Right renal pelvis (tissue), 4 donors: Measurements from ENCODE around the gene OR1N2. TPM values are rescaled to one million over a fixed set of nuclear protein-coding genes. Genes with fewer than 3 reads are reported as not detected.
"Not testable (repeated sequence)": the region's sequence is repeated elsewhere in the genome, so short reads cannot be mapped to it uniquely, and the experiment has no call there.

Experiments
- DNase-seq, 4 donors: peaks; one replicate each; pipeline ENCODE4 v3.0.0-alpha.2; 2013; ENCODE audit warnings: low read depth in 4 of 4, low spot score in 3 of 4, missing footprints in 1 of 4
- polyA plus RNA-seq, 4 donors: library from polyadenylated mRNA; unstranded; fragments of 120-200 nt; gene quantifications; one replicate each; pipeline ENCODE4 v1.2.1, GENCODE V29; 2013; ENCODE audit not compliant: insufficient read length in 4 of 4

Gene OR1N2
- polyA plus RNA-seq = not detected

- no peak for DNase-seq
Observed at GRCh38 chr9:122552812-122553211, at the start of gene OR1N2. Gene OR1N2, plus strand, starts transcription at chr9:122553112. Its CDS starts 100 bp downstream, at chr9:122553212.

- DNase-seq = no peak
Observed at GRCh38 chr9:122506964-122507363, 45.9 kb upstream of the OR1N2 start.

DNA sequence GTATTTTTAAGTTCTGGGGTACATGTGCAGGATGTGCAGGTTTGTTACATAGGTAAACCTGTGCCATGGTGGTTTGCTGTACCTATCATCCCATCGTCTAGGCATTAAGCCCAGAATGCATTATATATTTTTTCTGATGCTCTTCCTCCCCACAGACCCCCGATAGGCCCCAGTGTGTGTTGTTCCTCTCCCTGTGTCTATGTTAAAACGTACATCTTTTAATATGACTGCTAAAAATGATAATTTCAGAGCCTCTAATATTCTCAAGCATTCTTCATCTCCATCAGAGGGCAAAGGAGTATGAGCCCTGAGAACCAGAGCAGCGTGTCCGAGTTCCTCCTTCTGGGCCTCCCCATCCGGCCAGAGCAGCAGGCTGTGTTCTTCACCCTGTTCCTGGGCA is 42.4 kb upstream of the OR1N2 start, which contains the start of gene OR1J2:
Gene OR1J2 (plus strand): TSS at position 301 of the 400 bp plus-strand sequence. CDS start 0 bp downstream, at position 301.
- no peak for DNase-seq

- no peak for DNase-seq
Observed at GRCh38 chr9:122518226-122518625, 34.7 kb upstream of the OR1N2 start.

GRCh38 chr9:122518841-122519240 is 34.1 kb upstream of the OR1N2 start, which contains the start of gene OR1J4:
Gene OR1J4, plus strand, starts transcription at chr9:122519141. Its CDS starts 0 bp downstream, at chr9:122519141.
- no peak for DNase-seq

DNA sequence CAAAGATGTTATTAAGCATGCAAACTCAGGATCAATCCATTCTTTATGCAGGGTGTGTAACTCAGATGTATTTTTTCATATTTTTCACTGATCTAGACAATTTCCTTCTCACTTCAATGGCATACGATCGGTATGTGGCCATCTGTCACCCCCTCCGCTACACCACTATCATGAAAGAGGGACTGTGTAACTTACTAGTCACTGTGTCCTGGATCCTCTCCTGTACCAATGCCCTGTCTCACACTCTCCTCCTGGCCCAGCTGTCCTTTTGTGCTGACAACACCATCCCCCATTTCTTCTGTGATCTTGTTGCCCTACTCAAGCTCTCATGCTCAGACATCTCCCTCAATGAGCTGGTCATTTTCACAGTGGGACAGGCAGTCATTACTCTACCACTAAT is 33.5 kb upstream of the OR1N2 start:
- no peak for DNase-seq

DNA sequence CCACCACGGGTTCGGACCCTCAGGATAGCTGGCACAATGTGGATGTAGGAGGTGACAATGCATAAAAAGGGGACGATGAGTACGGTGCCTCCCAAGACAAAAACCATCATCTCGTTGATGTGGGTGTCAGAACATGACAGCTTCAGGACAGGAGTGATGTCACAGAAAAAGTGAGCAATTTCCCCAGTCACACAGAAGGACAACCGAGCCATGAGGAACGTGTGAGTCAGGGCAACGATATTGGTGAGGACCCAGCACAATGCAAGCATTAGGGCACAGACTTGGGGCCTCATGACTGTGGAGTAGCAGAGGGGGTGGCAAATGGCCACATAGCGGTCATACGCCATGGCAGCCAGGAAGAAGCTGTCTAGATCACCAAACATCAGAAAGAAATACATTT is 26.3 kb upstream of the OR1N2 start:
- no peak for DNase-seq

DNA sequence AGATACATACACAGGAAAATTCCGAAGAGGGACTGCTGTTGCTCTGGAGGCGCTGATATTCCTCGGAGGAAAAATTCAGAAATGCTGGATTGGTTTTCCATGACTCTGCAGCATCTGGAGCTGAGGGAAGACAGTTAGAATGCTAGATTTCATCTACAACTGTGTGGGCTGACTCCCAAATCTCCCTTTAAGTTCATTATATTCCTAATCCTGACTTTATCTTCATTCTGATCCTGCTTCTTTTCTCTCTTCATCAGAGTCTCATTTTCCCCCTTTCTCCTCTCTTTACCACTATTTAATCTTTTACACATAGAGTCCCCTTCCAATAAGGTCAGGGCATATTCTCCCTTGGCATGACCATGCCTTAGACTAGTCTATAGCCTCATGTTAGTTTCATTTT is 25.7 kb upstream of the OR1N2 start, which contains the start of gene OR1N1:
Gene OR1N1 (minus strand): TSS at position 101 of the 400 bp plus-strand sequence. CDS start 0 bp downstream, at position 101.
- DNase-seq = no peak

DNA sequence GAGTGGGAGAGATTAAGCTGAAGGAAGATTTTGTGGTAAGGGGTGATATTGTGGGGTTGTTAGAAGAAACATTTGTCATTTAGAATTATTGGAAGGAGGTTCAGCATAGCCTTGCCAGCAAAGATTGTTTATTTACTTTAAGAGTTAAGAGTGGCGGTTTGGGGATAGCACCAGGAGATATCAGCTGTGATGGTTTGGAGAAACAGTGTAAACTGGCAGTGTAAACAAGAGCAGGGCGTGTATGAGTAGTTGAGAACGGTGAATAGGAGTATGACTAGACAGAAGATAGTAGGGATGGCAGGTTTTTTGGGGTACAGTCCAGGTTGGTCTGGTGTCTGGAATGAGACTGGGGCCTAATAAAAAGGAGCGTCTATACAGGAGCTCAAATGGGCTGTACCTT is 21.8 kb upstream of the OR1N2 start:
- DNase-seq = not testable (repeated sequence)

GRCh38 chr9:122536134-122536533 is 16.8 kb upstream of the OR1N2 start:
- no peak for DNase-seq

DNA sequence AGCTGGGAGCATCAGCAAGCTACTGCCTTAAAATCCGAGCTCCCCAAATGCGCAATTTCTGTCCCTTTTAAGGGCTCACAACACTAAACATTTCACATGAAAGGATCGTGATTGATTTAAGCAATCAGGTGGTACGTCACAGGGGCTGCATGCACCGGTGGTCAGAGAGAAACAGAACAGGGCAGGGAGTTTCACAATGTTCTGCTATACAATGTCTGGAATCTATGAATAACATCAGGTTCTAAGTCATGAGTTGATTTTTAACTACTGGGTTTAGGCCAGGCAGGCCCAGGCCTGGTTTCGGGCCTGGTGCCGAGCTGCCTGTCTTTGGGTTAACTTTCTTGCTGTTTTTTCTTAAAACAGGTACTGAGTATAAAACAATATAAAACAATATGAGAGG is 15.8 kb upstream of the OR1N2 start:
- DNase-seq = not testable (repeated sequence)

GRCh38 chr9:122538757-122539156 is 14.2 kb upstream of the OR1N2 start:
- no peak for DNase-seq

- DNase-seq = no peak
Observed at GRCh38 chr9:122546196-122546595, 6.7 kb upstream of the OR1N2 start.

DNA sequence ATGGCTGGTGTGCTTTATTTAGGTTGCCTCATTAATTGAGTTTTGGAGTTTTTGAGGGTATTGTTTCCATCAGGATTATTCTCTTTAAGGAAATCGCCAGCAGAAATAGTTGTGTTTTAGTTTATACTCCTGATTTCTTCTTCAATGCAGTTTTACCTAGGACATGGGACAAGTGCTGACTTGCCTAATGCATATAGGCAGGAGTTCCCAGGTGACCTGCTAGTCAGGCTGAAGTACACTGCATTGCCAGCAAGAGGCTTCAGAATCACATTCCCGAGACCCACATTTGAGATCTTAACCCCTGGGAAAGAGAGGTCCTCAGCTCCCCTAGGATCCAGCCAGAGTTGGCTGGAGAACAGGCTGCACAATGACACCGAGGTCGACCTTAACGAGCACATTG is 1.5 kb upstream of the OR1N2 start:
- DNase-seq = no peak

GRCh38 chr9:122561446-122561845 is 8.5 kb downstream of the OR1N2 start:
- no peak for DNase-seq

- no peak for DNase-seq
Observed at GRCh38 chr9:122562134-122562760, 9.3 kb downstream of the OR1N2 start.

- DNase-seq = no peak
Observed at GRCh38 chr9:122567901-122568300, 15.0 kb downstream of the OR1N2 start.

- no peak for DNase-seq
Observed at GRCh38 chr9:122572456-122572855, 19.5 kb downstream of the OR1N2 start.

- DNase-seq = no peak
Observed at GRCh38 chr9:122579874-122580273, 27.0 kb downstream of the OR1N2 start.

DNA sequence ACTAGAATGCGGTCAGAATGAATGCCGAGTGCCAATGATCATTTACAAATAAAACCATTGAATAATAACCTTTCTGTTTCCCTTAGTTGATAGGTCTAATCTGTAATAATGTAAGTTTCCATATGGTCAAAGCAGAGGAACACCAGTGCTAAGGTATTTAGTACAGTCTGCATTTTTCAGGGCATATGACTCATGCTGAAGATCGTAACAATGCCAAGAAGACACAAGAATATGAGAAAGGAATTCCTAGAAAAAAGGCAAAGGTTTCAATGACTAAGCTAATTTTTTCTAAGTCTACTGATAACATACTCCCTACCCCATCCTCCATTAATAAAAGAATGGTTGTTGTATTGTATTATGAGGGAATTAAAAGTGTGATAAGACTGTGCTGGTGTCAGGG is 27.4 kb downstream of the OR1N2 start:
- no peak for DNase-seq

GRCh38 chr9:122583284-122583683 is 30.4 kb downstream of the OR1N2 start, which contains the start of gene OR1L8:
Gene OR1L8, minus strand, starts transcription at chr9:122583384. Its CDS starts 14,907 bp downstream, at chr9:122568477.
- DNase-seq = not testable (repeated sequence)
